OCI-LY7 (cell line): Measurements from ENCODE around the gene RNFT2. TPM values are rescaled to one million over a fixed set of nuclear protein-coding genes. Genes with fewer than 3 reads are reported as not detected.

Source experiments
- BruUV-seq: library from RNA; stranded (reverse); fragments of 400-500 nt; replicated peaks from 2 replicates; lab custom pipeline; 2021; lab: Mats Ljungman, UMichigan
- CTCF ChIA-PET: fragments of 300-600 bp; sonication (Branson Sonifier 250); formaldehyde crosslinking; loops from one replicate; lab custom pipeline; 2022; ENCODE audit warnings: antibody characterized with exemption; ENCODE audit not compliant: unreplicated experiment; lab: Charles Lee
- POLR2A ChIA-PET: fragments of 300-600 bp; sonication (Branson Sonifier 250); formaldehyde crosslinking; loops from one replicate; lab custom pipeline; 2022; ENCODE audit warnings: antibody characterized with exemption; lab: Charles Lee
- DNase-seq: peaks from one replicate; pipeline ENCODE4 v3.0.0-alpha.2; 2015; ENCODE audit warnings: low spot score
- H2AFZ ChIP-seq: fragments of 200-600 bp; sonication (generic), shearing (Covaris generic); 2 replicates; pipeline ENCODE4 v1.6.1; 2014; ENCODE audit warnings: mild to moderate bottlenecking, antibody characterized with exemption, low read length, moderate library complexity
- H3K27ac ChIP-seq: fragments of 200-600 bp; sonication (generic); 2 replicates; pipeline ENCODE4 v1.5.1; 2014; ENCODE audit warnings: mixed run types, low read depth, mild to moderate bottlenecking, moderate library complexity, low read length, inconsistent platforms; ENCODE audit not compliant: poor library complexity, severe bottlenecking
- H3K36me3 ChIP-seq: fragments of 200-600 bp; sonication (generic); 2 replicates; pipeline ENCODE4 v1.6.1; 2014; ENCODE audit warnings: mild to moderate bottlenecking, antibody characterized with exemption, low read length, moderate library complexity, mixed read lengths; ENCODE audit not compliant: insufficient read depth
- H3K4me1 ChIP-seq: fragments of 200-600 bp; sonication (generic); 2 replicates; pipeline ENCODE4 v1.5.1; 2014; ENCODE audit warnings: mild to moderate bottlenecking, low read length; ENCODE audit not compliant: insufficient read depth, poor library complexity, severe bottlenecking
- H3K4me2 ChIP-seq: fragments of 200-600 bp; sonication (generic); 2 replicates; pipeline ENCODE4 v1.6.1; 2014; ENCODE audit warnings: mild to moderate bottlenecking, low read length
- H3K4me3 ChIP-seq: fragments of 200-600 bp; sonication (generic); 2 replicates; pipeline ENCODE4 v1.5.1; 2014; ENCODE audit warnings: mild to moderate bottlenecking, low read depth, low read length; ENCODE audit not compliant: poor library complexity, severe bottlenecking
- H3K79me2 ChIP-seq: fragments of 200-600 bp; sonication (generic); 2 replicates; pipeline ENCODE4 v1.6.1; 2016; ENCODE audit warnings: low read depth, mild to moderate bottlenecking, low read length, moderate library complexity, mixed read lengths; ENCODE audit not compliant: insufficient read depth
- H3K9me2 ChIP-seq: fragments of 200-600 bp; sonication (generic); 2 replicates; pipeline ENCODE4 v1.6.1; 2016; ENCODE audit warnings: mild to moderate bottlenecking, low read length, mixed read lengths; ENCODE audit not compliant: insufficient read depth
- H3K9me3 ChIP-seq: fragments of 200-600 bp; sonication (generic); 2 replicates; pipeline ENCODE4 v1.6.1; 2014; ENCODE audit warnings: mild to moderate bottlenecking, mixed run types, low read length, mixed read lengths
- H4K20me1 ChIP-seq: fragments of 200-600 bp; sonication (generic); 2 replicates; pipeline ENCODE4 v1.6.1; 2014; ENCODE audit warnings: mild to moderate bottlenecking, antibody characterized with exemption, low read length, moderate library complexity, mixed read lengths; ENCODE audit not compliant: insufficient read depth
- EZH2phosphoT487 ChIP-seq: fragments of 200-600 bp; sonication (generic); IDR thresholded peaks from 2 replicates; pipeline ENCODE4 v1.6.1; 2018; ENCODE audit warnings: low read depth, borderline replicate concordance, mild to moderate bottlenecking, mixed run types, antibody characterized with exemption, low read length, moderate library complexity, mixed read lengths
- intact Hi-C: fragments of 100-400 bp; cut with micrococcal nuclease; formaldehyde crosslinking; loops from one replicate; pipeline ENCODE4 v1.10.0; 2022; ENCODE audit not compliant: unreplicated experiment
- total RNA-seq, 2 experiments: library from RNA; depleted of rRNA in 1 of 2; stranded (reverse); fragments of >200 nt in 1 of 2; shearing (Covaris generic) in 1 of 2; gene quantifications; 2 replicates each; pipeline ENCODE4 v1.2.3, GENCODE V29; 2014 to 2022
- TF ChIP-seq, protein P1 (sequence below): fragments of 200-600 bp; sonication (generic); conservative IDR thresholded peaks from 2 replicates; pipeline ENCODE4 v1.5.1; 2014; ENCODE audit warnings: mild to moderate bottlenecking, antibody characterized with exemption, low read length, moderate library complexity, mixed read lengths

The RNFT2 gene
- total RNA-seq, 2 experiments from 2014 or later, result 40.2 to 62.2 TPM

DNA sequence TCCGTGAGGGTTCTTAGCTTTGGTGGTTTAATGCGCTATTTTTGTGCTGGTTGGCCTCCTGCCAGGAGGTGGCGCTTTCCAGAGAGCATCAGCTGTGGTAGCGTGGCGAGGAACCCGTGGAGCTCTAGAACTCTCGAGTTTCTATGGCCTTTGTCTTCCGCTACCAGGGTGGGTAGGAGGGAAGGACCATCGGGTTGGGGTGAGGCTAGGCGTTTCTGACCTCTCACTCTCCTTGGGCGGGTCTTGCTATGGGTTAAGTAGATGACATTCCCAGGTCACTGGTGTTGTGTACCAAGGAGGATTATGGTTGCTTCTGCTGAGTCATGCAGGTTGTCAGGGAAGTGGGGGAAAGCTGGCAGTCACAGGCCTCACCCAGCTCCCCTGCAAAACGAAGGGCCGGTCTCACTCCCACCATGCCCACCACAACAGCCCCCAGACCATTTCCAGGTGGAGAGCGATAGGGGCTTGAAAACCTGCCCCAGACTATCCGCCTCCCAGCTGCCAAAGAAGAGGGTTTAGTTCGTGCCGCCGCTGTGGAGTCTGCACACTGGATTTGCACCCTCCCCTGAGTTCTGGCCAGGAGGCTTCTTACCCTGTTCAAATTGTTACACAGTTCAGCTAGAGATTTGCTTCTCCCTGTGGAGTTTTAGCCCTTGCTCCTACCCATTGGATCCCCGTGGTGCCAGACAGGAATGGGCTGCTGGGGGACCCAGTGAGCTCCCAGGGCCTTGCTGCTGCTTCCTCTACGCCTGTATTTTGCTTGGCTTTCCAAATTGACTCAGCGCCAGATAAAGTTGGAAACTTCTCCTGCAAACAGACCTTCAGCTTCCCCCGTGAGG, 21.9 kb downstream of the RNFT2 start:
- Histone ChIP-seq H3K4me3 (no peak overlapping the region), H3K4me2 (no peak overlapping the region)

DNA sequence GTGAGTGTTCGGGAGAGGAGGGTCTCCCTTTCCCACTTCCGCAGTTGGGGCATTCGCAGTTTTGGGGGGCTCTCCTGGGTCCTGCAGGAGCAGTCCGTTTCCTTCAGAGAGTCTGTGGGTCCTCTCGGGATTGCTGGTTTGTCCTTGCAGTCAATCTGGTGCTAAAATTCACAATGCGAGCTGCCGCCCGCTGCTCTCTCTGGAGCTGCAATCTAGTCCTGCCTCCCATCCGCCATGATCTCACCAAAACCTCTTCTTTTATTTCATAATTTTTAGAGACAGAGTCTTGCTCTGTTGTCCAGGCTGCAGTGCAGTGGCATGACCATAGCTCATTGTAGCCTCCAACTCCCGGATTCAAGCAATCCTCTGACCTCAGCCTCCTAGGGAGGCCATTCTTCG, 22.5 kb downstream of the RNFT2 start:
- BruUV-seq, result no TSS peak
- intact Hi-C loops, result no loop called here
- Histone ChIP-seq H3K9me3 (no peaks in the 10 kb centered on the region), H3K79me2 (no peaks in the 10 kb centered on the region), H4K20me1 (no peaks in the 10 kb centered on the region), H3K36me3 (peaks cover 80% of the 10 kb centered on the region), H2AFZ (no peak overlapping the region), H3K4me2 (no peak overlapping the region), H3K4me3 (no peak overlapping the region), H3K9me2 (no peaks in the 10 kb centered on the region), H3K4me1 (no peaks in the 10 kb centered on the region), H3K27ac (no peak overlapping the region)
- POLR2A ChIA-PET, result interaction anchor here (0.6 to 1.3 kb wide), 3 partner anchors 8 to 121 kb away, joined by 3 to 5 read pairs (median 4); partner anchors contain the start of gene HRK
- no peak for DNase-seq
- TF ChIP-seq, protein P1, sequence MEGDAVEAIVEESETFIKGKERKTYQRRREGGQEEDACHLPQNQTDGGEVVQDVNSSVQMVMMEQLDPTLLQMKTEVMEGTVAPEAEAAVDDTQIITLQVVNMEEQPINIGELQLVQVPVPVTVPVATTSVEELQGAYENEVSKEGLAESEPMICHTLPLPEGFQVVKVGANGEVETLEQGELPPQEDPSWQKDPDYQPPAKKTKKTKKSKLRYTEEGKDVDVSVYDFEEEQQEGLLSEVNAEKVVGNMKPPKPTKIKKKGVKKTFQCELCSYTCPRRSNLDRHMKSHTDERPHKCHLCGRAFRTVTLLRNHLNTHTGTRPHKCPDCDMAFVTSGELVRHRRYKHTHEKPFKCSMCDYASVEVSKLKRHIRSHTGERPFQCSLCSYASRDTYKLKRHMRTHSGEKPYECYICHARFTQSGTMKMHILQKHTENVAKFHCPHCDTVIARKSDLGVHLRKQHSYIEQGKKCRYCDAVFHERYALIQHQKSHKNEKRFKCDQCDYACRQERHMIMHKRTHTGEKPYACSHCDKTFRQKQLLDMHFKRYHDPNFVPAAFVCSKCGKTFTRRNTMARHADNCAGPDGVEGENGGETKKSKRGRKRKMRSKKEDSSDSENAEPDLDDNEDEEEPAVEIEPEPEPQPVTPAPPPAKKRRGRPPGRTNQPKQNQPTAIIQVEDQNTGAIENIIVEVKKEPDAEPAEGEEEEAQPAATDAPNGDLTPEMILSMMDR, result no peak
- TF ChIP-seq EZH2phosphoT487, result no peak
- CTCF ChIA-PET, result no interaction called here

More for the DNA sequence above, 21.9 kb downstream of the RNFT2 start:
- Histone ChIP-seq H4K20me1 (no peaks in the 10 kb centered on the region), H3K79me2 (no peaks in the 10 kb centered on the region), H3K36me3 (peaks cover 75% of the 10 kb centered on the region), H3K9me3 (no peaks in the 10 kb centered on the region), H3K27ac (no peak overlapping the region), H3K4me1 (no peaks in the 10 kb centered on the region), H2AFZ (no peak overlapping the region), H3K9me2 (no peaks in the 10 kb centered on the region)
- intact Hi-C loops, result no loop called here
- POLR2A ChIA-PET, result interaction anchor here (0.6 to 1.3 kb wide), 2 partner anchors 8 to 1796 kb away, joined by 4 to 5 read pairs; no protein-coding TSS in a partner anchor
- TF ChIP-seq, protein P1, result peak; percentile 53
- TF ChIP-seq EZH2phosphoT487, result no peak
- CTCF ChIA-PET, result no interaction called here
- DNase-seq, result no peak
- BruUV-seq, result no TSS peak

- no peaks in the 10 kb centered on the region for H4K20me1 ChIP-seq
- no peaks in the 10 kb centered on the region for H3K4me1 ChIP-seq
- H3K4me3 ChIP-seq, result no peak overlapping the region
- CTCF ChIA-PET, result interaction anchor here (0.8 kb wide), 1 partner anchor 24 kb away, joined by 3 read pairs; no protein-coding TSS in a partner anchor
- DNase-seq, result no peak
- BruUV-seq, result no TSS peak
- H3K27ac ChIP-seq, result no peak overlapping the region
- TF ChIP-seq, protein P1, result no peak
- no peak for TF ChIP-seq EZH2phosphoT487
- H2AFZ ChIP-seq, result no peak overlapping the region
- H3K9me3 ChIP-seq, result no peaks in the 10 kb centered on the region
- H3K36me3 ChIP-seq, result peaks cover 76% of the 10 kb centered on the region
- intact Hi-C loops, result no loop called here
- H3K4me2 ChIP-seq, result no peak overlapping the region
- no peaks in the 10 kb centered on the region for H3K9me2 ChIP-seq
- no peaks in the 10 kb centered on the region for H3K79me2 ChIP-seq
- POLR2A ChIA-PET, result interaction anchor here (1.2 to 1.3 kb wide), 2 partner anchors 9 to 13 kb away, joined by 4 to 5 read pairs; no protein-coding TSS in a partner anchor
These were observed 23.4 kb downstream of the RNFT2 start for GRCh38 chr12:116761499-116761898.
